GM21619 (cell line): ENCODE data around the gene LIPN.

Experiments used
- ATAC-seq: cut with Tn5 transposase; IDR thresholded peaks from one replicate; pipeline ENCODE4 v1.9.1; 2021; ENCODE audit not compliant: unreplicated experiment

The LIPN gene

DNA sequence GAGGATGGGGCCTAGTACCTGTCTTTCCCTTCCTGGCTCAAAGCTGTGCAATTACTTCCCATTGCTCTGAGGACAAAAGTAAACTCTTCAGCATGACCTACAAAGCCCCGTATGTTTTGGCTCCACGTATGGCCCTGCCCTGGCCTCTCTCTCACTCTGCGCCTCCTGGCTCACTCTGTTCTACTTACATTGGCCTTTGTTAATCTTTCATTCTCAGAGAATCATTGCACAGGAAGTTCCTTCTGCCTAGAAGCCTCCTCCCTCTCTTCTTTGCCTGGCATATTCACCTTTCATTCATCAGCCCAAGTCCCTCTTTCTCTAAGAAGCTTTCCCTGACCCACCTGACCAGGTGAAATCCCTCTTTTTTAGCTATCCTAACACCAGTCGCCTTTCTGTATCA is 66.6 kb downstream of the LIPN start:
- ATAC-seq: no peak

DNA sequence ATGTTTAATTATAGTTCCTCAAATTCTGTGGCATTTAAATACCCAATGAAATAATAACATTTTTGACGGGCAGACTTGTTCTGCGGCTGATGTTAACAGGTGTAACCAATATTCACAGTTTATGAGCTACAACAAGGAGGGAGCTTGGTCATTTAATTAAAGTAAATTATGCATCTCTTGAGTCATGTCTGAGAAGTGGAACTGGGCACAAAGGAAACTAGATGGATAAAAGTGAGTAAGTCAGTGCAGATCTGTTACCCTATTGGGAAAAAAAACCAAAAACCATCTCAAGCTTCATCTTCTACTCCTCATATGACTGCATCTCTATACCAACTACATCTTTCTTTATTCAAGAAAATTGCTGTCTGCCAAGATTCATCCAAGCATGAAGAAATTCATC is 67.9 kb downstream of the LIPN start:
- no peak for ATAC-seq

DNA sequence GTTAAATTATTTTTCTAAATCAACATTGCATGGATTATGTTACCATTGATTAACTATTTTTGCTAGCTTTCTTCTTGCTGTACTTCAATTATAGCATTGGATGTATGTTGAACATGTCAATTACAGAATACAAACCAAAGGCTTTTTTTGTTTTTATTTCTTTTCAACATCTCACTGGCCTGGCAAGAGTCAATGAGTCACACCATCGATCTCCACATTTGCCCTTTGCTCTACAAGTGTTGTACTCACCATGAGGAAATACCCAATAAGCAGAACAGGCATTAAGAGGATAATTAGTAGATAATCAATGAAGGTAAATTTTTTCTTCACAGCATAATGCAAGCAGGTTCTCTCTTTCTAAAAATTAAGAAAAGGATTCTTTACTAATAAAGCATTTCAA is 68.5 kb downstream of the LIPN start:
- no peak for ATAC-seq
